GM19438 (cell line): Measurements from ENCODE around the gene GRIN2A.

Source experiments
- ATAC-seq: cut with Tn5 transposase; IDR thresholded peaks from one replicate; pipeline ENCODE4 v1.9.1; 2021; ENCODE audit warnings: low read depth; ENCODE audit not compliant: unreplicated experiment

The GRIN2A gene

GRCh38 chr16:10090816-10091215 lies 91.4 kb downstream of the GRIN2A start:
- no peak for ATAC-seq

DNA sequence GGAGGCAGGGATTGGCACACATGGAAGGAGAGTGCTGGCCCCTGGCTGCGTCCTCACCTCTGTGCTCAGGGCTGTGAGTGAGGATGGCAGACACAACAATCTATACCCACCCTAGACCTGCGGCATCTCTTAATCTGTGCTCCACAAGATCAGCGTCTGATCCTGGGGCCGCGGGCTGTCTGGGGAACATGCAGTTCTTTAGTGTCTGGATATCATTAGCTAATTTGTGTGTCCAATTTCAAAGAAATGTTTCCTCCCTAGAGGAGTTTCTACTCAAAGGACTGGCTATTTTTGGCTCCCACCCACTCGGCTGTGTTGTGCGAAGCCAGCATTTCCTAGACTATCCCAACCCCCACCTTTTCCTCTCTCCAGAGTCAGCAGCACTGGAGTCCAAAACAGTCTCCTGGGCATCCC lies 93.8 kb downstream of the GRIN2A start:
- ATAC-seq: no peak

GRCh38 chr16:10087151-10087550 lies 95.1 kb downstream of the GRIN2A start:
- no peak for ATAC-seq

- no peak for ATAC-seq
These were observed 95.6 kb downstream of the GRIN2A start for GRCh38 chr16:10086620-10087019.

DNA sequence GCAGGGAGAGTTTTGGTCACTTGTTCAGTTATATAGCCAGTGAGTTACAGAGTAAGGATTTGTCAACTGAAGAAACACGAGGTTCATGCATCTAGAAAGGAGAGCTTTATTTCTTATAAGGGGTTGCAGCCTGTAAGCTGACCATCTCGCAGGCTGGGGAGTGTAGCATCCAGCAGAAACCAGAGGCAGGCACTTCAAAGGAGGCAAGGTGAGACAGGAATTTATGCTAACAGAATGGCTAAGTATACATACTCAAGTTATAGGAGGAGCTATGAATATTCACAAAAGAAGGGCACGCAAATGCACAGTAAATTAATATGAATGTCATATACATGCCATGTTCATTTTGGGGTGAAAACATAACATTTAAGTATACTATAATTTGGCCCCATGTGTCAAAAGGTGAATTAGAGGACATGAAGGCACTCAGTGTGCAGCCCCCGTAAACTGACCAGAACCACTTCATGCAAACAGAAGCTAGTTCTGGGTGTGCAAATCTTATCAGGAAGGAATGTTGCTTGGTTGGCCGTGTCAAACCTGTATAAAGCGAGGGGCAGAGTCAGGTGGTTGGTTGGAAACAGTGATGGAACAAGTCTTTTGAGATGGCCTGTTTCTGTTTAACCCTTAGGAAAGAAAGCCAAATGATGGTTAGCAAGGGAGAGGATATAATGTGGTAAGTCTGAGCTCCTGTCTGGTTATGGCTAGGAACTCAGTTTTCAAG lies 97.0 kb downstream of the GRIN2A start:
- no peak for ATAC-seq

DNA sequence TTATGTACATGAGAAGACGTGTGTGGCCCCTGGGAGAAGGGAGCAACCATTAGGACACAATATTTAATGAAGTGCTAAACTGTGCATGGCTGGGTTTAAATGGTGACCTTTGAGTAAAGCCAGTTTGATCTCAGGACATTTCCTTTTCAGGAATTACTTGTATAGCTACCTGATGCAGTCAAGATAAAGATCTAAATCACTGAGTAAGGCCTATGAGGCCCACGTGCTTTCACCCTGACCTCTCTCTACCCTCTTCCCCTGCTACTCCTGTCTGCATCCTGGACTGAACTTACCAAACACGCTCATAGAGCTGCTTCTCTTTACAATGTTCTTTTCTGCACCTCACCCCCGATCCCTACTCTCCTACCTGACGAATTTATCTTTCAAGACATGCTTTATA lies 98.9 kb downstream of the GRIN2A start:
- no peak for ATAC-seq

DNA sequence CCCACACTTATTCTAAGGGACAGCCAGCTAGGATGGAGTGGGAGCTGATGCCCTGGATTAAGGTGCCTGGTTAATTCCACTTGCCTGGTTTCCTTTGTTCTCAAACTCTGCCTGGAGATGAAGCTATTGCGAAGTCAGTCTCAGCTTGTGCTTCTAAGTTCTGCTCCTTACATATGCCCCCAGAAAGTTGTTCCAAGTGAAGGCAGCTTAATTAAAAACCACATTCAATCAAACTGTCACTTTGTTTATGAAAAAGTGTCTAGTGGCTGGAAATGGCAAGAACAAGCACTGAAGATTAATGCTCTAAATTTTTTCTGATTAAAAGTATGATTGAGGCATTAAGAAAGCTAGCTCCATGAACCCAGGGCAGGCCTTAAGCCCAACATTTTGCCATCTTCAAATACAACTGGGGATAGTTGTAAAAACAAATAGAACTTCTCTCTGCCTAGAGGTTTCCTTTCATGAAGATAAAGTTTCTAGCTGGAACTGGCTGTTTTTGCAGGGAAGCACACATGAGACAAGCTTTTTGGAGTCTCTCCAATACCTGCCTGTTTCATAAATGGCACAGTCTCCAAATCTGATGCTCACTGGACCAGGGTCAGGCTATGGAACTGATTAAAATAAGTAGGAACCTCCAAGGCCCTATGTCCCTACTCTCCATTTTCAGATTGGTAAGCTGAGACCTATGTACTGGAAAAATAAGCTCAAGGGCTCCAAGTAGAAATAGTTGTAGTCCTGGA lies 100.9 kb downstream of the GRIN2A start:
- ATAC-seq: no peak

DNA sequence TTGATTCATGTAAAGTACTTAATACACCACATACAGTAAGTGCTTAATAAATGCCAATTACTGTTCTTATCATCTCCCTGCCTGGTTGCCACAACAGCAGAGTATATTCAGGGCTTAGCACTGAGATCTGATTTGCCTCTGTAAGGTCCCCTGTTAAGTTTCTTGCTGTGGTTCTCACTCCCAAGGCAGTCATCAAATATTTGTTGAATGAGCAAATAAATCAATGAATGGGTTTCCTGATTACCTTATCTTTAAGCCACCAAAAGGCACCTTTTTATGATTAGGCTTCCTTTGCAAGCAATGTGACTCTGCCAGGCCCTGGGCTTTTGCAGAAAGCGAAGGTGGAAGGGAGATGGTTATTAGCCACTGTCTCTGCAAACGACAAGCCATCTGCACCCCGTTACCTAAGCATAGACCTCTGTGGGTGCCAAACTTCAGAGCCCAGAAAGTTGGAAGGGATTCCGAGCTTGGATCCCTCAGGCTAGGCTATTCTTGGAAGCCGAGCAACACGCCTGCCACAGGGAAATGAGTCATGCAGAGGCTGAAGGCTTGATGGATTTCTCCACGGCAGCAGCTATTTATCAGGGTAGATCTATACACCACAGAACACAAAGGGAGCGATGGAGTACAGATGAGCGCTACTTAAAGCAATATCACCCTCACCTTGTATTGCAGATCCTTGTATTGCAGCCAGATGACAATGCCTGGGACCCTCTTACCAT lies 102.0 kb downstream of the GRIN2A start:
- ATAC-seq: no peak

DNA sequence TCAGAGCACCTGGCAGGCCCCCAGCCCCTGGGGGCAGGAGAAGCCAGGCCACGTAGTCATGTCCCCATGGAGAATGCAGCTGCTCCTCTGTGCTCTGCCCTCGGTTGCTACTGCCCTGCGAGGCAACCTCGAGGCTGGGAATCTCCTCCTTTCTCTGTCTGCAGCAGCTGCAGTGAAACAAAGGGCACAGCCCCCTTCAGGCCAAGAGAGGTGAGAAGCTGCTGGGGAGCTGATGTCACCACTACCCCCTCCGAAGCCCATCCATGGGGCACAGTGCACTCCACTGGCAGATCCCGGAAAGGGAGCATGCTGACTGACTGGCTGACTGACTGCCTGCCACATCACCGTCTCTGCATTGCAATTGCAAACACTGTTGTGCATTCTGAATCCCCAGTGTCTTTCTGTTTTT lies 103.7 kb downstream of the GRIN2A start:
- no peak for ATAC-seq

GRCh38 chr16:10077861-10078260 lies 104.4 kb downstream of the GRIN2A start:
- no peak for ATAC-seq

GRCh38 chr16:10076037-10076436 lies 106.2 kb downstream of the GRIN2A start:
- ATAC-seq: no peak

DNA sequence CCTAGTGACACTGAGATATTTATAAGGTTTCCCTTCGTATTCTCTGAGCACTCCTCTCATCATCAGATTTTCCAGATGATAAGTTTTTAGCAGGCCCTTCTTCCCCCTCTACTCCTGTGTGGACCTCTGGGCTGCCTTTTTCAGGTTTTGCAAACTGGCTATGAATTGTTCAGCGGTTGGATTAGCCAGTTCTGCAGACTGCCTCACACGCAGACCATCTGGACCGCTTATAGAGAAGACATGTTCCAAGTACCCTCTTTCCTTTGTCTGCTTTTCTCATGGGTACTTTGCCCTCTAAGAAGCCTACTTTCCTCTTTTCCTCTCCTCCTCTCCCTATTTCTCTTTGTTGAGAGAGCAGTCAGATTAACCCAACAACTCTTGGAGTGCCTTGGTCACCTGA lies 111.6 kb downstream of the GRIN2A start:
- ATAC-seq: no peak

DNA sequence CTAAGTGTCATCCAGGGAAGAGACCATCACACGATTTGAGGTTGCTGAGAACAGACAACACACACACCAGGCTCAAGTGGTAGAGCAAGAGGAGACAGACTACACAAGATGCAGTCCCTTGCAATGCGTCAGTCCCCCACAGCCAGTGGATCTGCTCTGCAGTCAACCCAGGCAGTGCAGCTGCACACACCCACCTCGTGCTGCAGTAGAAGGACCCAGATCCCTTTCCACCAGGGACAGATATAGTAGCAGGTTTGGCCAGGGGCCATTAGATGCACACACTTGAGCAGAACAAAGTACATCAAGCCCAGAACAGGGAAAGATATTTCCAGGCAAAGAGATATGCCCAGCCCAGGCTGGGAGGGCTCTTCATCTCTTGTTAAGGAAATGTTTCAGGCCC lies 112.9 kb downstream of the GRIN2A start:
- ATAC-seq: no peak

- ATAC-seq: no peak
These were observed 114.4 kb downstream of the GRIN2A start for GRCh38 chr16:10067835-10068234.

GRCh38 chr16:10067406-10067805 lies 114.8 kb downstream of the GRIN2A start:
- no peak for ATAC-seq

DNA sequence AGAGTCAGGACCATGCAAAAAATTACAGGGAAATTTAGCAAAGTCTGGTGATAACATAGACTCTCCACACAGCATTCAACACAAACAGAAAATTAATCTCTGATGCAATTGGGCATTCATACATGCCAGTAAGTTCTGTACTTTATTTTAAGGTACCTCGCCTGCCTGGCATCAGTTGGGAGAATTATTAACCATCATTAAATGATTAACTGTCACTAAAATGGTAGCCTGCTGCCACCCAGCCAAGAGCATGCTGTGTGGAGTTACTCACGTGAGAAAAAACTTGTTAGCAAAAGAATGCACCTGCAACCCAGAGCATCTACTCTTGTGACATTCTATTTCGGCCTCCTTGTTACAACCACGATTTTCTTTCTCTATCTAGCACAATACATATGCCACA lies 117.2 kb downstream of the GRIN2A start:
- ATAC-seq: no peak

DNA sequence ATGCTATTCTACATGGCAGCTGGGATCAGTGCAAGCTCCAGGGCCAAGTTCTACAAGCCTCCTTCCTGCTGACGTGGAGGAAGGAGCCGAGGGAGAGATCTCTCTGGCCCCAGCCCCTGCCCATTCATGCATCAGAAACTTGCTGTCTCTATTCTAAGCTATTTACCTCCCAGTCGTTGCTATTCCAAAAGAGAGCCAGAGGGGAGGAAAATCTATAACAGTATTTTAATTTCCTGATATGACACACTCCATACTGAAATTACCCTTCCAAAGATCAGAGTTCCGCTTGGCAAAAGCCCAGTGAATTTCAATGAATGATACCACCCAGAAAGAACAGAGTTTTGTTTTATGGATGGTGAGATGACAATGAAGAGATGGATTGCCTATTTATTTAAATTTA lies 133.4 kb downstream of the GRIN2A start:
- ATAC-seq: no peak

- ATAC-seq: no peak
These were observed 136.3 kb downstream of the GRIN2A start for GRCh38 chr16:10045947-10046346.

GRCh38 chr16:10045291-10045775 lies 136.9 kb downstream of the GRIN2A start:
- no peak for ATAC-seq

DNA sequence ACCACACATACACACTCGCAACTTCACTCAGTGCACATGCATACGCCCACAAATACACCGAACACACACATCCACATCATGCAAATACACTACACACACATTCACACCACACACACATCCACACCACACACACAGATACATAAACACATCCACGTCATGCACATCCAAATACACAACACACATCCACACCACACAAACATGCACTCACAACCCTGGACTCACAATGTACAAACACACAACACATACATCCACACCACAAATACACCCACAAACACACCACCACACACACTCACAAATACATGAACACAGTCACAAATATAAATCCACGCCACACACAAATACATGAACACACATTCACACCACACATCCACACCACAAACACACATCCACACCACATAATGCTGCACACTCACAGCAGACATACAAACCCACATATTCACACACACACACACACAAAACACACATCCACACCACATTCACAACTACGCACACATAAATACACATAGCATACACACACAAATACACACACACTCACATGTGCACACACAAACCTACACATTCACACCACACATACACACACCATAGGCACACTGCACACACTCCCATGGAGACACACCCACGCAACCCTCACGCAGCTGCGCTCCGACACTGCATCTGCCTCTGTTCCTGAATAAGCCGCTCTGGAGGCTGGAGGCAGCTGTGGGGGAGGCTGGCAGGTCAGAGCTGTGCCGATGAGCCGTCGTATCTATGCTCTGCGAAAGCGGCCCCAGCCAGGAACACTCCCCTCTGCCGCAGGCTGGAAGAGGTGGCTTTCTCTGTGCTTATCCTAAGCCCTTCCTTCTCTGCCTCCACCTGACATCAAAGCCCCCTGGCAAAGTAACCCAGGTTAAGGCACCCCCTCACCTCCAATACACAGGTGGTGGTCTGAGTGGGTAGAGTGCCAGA lies 141.8 kb downstream of the GRIN2A start:
- ATAC-seq: no peak
